GM12873 (cell line): Measurements from ENCODE around the gene PRDX6.

ENCODE experiments used
- TF ChIP-seq, protein P1 (sequence below): IDR thresholded peaks from 2 replicates; pipeline ENCODE4 v1.5.1; 2012; ENCODE audit warnings: low read depth, mild to moderate bottlenecking, moderate library complexity, low read length, control low read depth; ENCODE audit not compliant: insufficient read depth; ENCODE audit errors: missing control alignments

Gene PRDX6

DNA sequence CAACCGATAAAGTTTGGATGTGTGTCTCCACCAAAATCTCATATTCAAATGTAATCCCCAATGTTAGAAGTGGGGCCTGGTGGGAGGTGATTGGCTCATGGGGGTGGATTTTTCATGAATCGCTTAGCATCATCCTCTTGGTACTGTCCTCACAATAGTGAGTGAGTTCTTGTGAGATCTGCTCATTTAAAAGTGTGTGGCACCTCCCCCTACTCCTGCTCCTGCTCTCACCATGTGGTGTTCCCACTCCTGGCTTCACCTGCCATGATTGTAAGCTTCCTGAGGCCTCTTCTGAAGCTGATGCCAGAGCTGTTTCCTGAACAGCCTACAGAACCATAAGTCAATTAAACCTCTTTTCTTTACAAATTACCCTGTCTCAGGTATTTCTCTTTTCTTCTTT lies 28.2 kb upstream of the PRDX6 start:
- TF ChIP-seq, protein P1, sequence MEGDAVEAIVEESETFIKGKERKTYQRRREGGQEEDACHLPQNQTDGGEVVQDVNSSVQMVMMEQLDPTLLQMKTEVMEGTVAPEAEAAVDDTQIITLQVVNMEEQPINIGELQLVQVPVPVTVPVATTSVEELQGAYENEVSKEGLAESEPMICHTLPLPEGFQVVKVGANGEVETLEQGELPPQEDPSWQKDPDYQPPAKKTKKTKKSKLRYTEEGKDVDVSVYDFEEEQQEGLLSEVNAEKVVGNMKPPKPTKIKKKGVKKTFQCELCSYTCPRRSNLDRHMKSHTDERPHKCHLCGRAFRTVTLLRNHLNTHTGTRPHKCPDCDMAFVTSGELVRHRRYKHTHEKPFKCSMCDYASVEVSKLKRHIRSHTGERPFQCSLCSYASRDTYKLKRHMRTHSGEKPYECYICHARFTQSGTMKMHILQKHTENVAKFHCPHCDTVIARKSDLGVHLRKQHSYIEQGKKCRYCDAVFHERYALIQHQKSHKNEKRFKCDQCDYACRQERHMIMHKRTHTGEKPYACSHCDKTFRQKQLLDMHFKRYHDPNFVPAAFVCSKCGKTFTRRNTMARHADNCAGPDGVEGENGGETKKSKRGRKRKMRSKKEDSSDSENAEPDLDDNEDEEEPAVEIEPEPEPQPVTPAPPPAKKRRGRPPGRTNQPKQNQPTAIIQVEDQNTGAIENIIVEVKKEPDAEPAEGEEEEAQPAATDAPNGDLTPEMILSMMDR, result no peak

DNA sequence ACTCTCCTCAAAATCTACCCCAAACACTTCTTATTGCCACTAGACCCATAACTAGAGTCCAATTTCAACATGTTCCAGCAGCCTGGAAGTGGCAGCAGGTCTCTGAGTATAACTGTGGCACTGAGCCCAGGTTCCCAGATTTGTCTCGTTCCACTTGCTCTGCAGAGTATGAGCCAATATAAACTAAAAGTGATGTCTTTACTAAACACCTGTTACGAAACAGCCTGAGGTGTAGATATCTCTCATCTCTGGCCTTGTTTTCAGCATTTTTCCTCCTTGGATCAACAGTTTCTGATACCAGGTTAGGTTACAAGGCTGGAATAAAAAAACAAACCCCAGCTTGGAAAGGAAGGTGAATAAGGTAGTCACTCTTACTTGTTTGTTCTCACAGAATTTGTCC lies 25.2 kb upstream of the PRDX6 start:
- TF ChIP-seq, protein P1, result no peak

DNA sequence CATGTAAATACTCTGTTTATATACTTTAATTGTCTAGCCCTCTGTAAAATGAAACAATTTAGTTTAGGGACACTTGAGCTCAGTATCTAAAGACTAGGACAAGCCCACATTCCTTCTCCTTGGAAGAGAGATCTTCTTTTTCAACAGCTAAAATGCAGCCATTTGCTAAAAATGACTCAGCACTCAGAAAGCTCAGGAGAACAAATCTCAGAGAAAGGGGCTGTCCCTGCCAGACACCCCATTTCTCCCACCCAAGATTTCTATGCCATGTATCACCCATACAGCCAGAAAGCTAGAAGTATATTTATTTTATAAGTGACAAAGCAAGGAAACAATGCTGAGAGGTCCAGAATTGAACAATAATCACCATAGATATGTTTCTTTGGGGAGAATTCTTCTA lies 23.2 kb upstream of the PRDX6 start:
- TF ChIP-seq, protein P1, result no peak

DNA sequence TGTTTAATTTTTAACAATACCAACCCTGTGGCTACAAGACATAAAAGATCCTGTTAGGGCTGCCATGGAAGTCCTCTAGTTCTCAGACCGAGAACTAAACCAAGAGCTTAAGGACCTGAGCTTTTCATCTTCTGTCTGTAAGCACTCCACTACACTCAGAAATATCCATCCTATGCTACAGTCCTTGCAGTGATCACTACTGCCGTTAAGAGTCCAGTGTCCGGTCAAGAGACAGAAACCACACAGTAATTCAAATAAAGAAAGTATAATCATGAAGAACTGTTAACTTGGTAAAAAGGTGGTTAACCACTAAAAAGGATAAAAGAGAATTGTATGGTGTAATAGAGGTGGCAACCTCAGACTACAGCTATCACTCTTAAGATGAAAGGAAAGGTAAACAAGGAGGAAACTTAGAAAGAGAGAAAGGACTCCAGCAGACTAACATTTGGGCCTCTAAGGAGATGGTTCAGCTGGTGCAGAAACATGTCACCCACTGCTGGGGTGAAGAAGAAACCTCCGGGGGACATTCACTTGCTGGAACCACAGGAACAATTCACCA lies 22.1 kb upstream of the PRDX6 start:
- TF ChIP-seq, protein P1, result no peak

DNA sequence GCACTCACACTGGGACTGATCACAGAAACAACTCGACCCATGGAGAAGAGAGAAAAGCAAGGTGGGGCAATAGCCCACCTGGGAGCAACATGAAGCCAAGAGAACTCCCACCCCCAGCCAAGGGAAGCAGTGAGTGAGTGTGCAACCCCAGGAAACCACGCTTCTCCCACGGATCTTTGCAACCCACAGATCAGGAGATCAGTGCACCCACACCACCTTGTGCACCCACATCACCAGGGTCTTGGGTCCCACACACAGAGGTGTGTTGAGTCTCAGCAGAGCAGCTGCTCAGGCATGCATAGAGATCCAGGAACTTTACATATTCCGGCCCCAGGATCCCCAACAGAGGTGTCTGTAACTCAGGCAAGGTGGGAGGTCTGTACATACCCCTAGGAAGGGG lies 17.2 kb upstream of the PRDX6 start:
- TF ChIP-seq, protein P1, result no peak

- TF ChIP-seq, protein P1, result no peak
These were observed 9.7 kb upstream of the PRDX6 start for GRCh38 chr1:173467426-173467825.

GRCh38 chr1:173469656-173470055 lies 7.5 kb upstream of the PRDX6 start:
- TF ChIP-seq, protein P1, result no peak
